Mammary epithelial cell (primary cell): ENCODE measurements around the gene FNDC11.

ENCODE experiments used
- CTCF ChIP-seq, 2 donors: IDR thresholded peaks in 1 of 2; conservative IDR thresholded peaks in 1 of 2; 2 replicates each; pipeline ENCODE4 v1.5.1; 2011 to 2012; ENCODE audit warnings: inconsistent platforms in 2 of 2, low read length in 2 of 2, mild to moderate bottlenecking in 2 of 2, control low read depth in 1 of 2, low read depth in 1 of 2; ENCODE audit not compliant: insufficient read depth in 1 of 2; ENCODE audit errors: extremely low read depth in 1 of 2
- EZH2 ChIP-seq: IDR thresholded peaks from 2 replicates; pipeline ENCODE4 v1.6.1; 2012; ENCODE audit warnings: low read length, inconsistent platforms, borderline replicate concordance

GRCh38 chr20:63509088-63509564 is 44.8 kb upstream of the FNDC11 start:
- TF ChIP-seq CTCF (conservative IDR thresholded peaks at IDR 0.05 in 1 of 2, IDR thresholded peaks at IDR 0.05 in 1 of 2; ENCODE audit: extremely low read depth in 1 of 2, insufficient read depth in 1 of 2, low read depth in 1 of 2, low read length in 2 of 2), result no peak
- TF ChIP-seq EZH2, result no peak
